Measurements from ENCODE around the gene SUOX. TPM values are rescaled to one million over a fixed set of nuclear protein-coding genes. Genes with fewer than 3 reads are reported as not detected.

Gene SUOX
- total RNA-seq, 2 donors from 2014 or later = 23.6 to 49.6 TPM

- Histone ChIP-seq H3K36me3 (no peaks in the 10 kb centered on the region), H3K27ac (no peak overlapping the region), H3K9me3 (no peaks in the 10 kb centered on the region), H3K27me3 (replicated peaks; ENCODE audit: insufficient read depth) (no peaks in the 10 kb centered on the region), H3K4me3 (no peak overlapping the region), H3K4me1 (replicated peaks) (no peaks in the 10 kb centered on the region)
- intact Hi-C loops (cut with DNase I) = no loop called here
- 98% methylated on average over 2 of the region's 2 CpGs for WGBS
- TF ChIP-seq CTCF (IDR thresholded peaks at IDR 0.05) = no peak
- TF ChIP-seq POLR2AphosphoS5 (IDR thresholded peaks at IDR 0.05) = no peak
- TF ChIP-seq POLR2A (IDR thresholded peaks at IDR 0.05) = no peak
- DNase-seq (ENCODE audit: low spot score) = no peak
These were observed 14.5 kb downstream of the SUOX start for GRCh38 chr12:56011509-56012090.

GRCh38 chr12:56013482-56013881 lies 16.4 kb downstream of the SUOX start:
- peak overlapping the region in 1 of 2 donors; percentile 50 for H3K27ac ChIP-seq
- intact Hi-C loops (cut with DNase I) = no loop called here
- no peaks in the 10 kb centered on the region for H3K36me3 ChIP-seq
- no peak for DNase-seq (ENCODE audit: low spot score)
- H3K4me1 ChIP-seq (replicated peaks) = no peaks in the 10 kb centered on the region
- no peak for TF ChIP-seq CTCF (IDR thresholded peaks at IDR 0.05)
- TF ChIP-seq POLR2AphosphoS5 (IDR thresholded peaks at IDR 0.05) = peak; percentile 12
- no peak overlapping the region for H3K4me3 ChIP-seq
- WGBS = 59% methylated on average over 5 of the region's 5 CpGs
- H3K9me3 ChIP-seq = no peaks in the 10 kb centered on the region
- H3K27me3 ChIP-seq (replicated peaks; ENCODE audit: insufficient read depth) = no peaks in the 10 kb centered on the region

GRCh38 chr12:56014205-56014604 lies 17.1 kb downstream of the SUOX start:
- Histone ChIP-seq H3K27ac (peak overlapping the region in 1 of 2 donors; percentile 50), H3K4me1 (replicated peaks) (no peaks in the 10 kb centered on the region), H3K36me3 (no peaks in the 10 kb centered on the region), H3K9me3 (no peaks in the 10 kb centered on the region), H3K4me3 (no peak overlapping the region), H3K27me3 (replicated peaks; ENCODE audit: insufficient read depth) (no peaks in the 10 kb centered on the region)
- no peak for DNase-seq (ENCODE audit: low spot score)
- TF ChIP-seq POLR2AphosphoS5 (IDR thresholded peaks at IDR 0.05) (no peak), CTCF (IDR thresholded peaks at IDR 0.05) (no peak), POLR2A (IDR thresholded peaks at IDR 0.05) (no peak)
- intact Hi-C loops (cut with DNase I) = no loop called here
- WGBS = 26% methylated on average over 2 of the region's 2 CpGs

- Histone ChIP-seq H3K27me3 (replicated peaks; ENCODE audit: insufficient read depth) (no peaks in the 10 kb centered on the region), H3K4me1 (replicated peaks) (no peaks in the 10 kb centered on the region), H3K9me3 (no peaks in the 10 kb centered on the region), H3K27ac (no peak overlapping the region), H3K4me3 (no peak overlapping the region), H3K36me3 (no peaks in the 10 kb centered on the region)
- DNase-seq (ENCODE audit: low spot score) = no peak
- intact Hi-C loops (cut with DNase I) = no loop called here
- WGBS = 89% methylated on average over 4 of the region's 4 CpGs
- TF ChIP-seq POLR2A (IDR thresholded peaks at IDR 0.05) = no peak
- TF ChIP-seq CTCF (IDR thresholded peaks at IDR 0.05) = no peak
- no peak for TF ChIP-seq POLR2AphosphoS5 (IDR thresholded peaks at IDR 0.05)
These were observed 20.1 kb downstream of the SUOX start for GRCh38 chr12:56017181-56017580.

- intact Hi-C loops (cut with DNase I) = no loop called here
- TF ChIP-seq POLR2AphosphoS5 (IDR thresholded peaks at IDR 0.05) = no peak
- no peak for TF ChIP-seq CTCF (IDR thresholded peaks at IDR 0.05)
- no peak for TF ChIP-seq POLR2A (IDR thresholded peaks at IDR 0.05)
- H3K36me3 ChIP-seq = no peaks in the 10 kb centered on the region
- no peak for DNase-seq (ENCODE audit: low spot score)
- H3K27ac ChIP-seq = no peak overlapping the region
- WGBS = 88% methylated on average over 1 of the region's 1 CpG
- H3K27me3 ChIP-seq (replicated peaks; ENCODE audit: insufficient read depth) = no peaks in the 10 kb centered on the region
- no peak overlapping the region for H3K4me3 ChIP-seq
- H3K4me1 ChIP-seq (replicated peaks) = no peaks in the 10 kb centered on the region
- no peaks in the 10 kb centered on the region for H3K9me3 ChIP-seq
These were observed 21.3 kb downstream of the SUOX start for GRCh38 chr12:56018356-56018755.

Data from prostate gland (tissue), 2 donors.